ENCODE measurements around the gene NUP93. TPM values are rescaled to one million over a fixed set of nuclear protein-coding genes. Genes with fewer than 3 reads are reported as not detected.

Gene NUP93
- total RNA-seq, 1 donor from 2014 or later, result 50.0 TPM

DNA sequence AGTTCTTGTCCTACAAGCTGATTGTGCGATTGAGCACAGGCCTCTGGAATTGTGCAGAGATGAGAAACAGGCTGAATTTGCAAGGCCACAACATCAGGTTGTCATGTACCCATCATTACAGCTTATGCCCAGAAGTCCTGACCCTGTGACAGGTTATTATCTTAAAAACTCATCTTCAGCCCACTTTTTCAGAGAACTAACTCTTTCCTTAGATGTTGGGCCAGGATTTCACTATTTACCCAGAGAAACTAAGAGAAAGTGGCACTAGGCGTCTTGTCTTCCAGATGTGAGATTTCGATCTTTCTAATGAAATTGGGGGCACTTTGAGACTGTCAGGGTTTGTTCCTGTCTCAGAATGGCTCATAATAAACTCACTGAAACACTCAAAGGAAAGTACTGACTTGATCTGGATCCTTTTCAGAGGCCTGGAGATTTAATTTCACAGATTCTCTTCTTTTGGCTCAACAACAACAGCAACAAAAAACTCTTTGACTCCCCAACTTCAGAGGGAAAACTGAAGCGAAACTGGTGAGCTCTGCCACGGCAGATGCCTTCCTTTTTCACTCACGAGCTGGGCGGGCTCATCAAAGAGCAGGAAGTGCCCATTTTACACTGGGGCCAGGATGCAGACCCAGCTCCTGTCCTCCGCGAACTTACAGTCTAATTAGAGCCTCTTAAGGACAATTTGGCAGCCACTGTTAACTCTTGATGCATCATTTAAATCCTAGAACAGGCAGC lies 117.4 kb downstream of the NUP93 start:
- Mint-ChIP-seq H3K27ac (ENCODE audit: unreplicated experiment) (peak overlapping the region; percentile 95), H3K4me1 (ENCODE audit: low read depth) (peaks cover 55% of the 10 kb centered on the region), H3K9me3 (ENCODE audit: low read depth) (no peaks in the 10 kb centered on the region), H3K4me3 (ENCODE audit: unreplicated experiment) (no peak overlapping the region), H3K36me3 (ENCODE audit: low read depth) (peaks cover 12% of the 10 kb centered on the region), H3K27me3 (ENCODE audit: low read depth) (no peaks in the 10 kb centered on the region)
- TF ChIP-seq, protein P1, sequence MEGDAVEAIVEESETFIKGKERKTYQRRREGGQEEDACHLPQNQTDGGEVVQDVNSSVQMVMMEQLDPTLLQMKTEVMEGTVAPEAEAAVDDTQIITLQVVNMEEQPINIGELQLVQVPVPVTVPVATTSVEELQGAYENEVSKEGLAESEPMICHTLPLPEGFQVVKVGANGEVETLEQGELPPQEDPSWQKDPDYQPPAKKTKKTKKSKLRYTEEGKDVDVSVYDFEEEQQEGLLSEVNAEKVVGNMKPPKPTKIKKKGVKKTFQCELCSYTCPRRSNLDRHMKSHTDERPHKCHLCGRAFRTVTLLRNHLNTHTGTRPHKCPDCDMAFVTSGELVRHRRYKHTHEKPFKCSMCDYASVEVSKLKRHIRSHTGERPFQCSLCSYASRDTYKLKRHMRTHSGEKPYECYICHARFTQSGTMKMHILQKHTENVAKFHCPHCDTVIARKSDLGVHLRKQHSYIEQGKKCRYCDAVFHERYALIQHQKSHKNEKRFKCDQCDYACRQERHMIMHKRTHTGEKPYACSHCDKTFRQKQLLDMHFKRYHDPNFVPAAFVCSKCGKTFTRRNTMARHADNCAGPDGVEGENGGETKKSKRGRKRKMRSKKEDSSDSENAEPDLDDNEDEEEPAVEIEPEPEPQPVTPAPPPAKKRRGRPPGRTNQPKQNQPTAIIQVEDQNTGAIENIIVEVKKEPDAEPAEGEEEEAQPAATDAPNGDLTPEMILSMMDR (IDR thresholded peaks at IDR 0.05), result no peak
- DNase-seq (ENCODE audit: low spot score), result no peak

DNA sequence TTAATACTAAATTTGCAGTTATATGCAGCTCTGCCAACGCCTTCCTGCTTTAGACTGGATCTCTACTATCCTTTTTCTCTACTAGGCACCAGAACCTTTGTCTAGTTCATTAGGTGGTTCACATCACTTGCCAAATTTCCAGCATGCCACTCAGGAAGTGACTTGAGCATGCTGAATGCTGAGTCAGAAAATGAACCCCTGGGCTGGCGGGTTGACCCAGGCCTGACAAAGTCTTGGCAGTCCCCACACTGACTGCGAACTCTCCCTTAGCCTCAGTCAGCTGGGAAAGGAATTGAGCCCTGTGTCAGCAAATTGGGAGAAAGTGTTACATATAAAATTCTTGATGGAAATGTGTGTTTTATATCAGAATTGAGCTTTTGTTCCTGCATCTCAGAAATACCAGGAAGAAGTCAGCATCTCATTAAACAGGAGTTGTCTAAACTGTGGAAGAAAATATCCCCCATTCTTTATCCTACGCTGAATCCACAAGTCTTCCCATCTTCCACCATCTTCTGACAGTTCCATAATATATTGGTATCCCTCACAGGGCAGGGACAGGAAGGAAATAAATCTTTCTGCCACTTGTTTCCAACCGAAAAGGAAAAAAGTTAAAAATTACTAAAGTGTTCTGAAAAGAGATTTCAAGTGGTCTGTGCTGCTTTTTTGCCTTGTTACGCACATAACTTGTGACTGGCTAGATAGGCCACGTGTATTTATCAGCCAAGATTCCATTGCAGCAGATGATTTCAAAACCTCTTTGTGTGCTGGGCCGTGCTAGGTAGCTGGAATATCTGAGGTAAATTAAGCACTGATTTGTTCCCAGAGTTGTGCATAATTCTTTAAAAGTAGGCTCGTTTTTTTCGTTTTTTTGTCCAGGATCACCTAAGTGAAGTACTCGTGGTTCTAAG lies 118.4 kb downstream of the NUP93 start:
- Mint-ChIP-seq H3K27ac (ENCODE audit: unreplicated experiment) (peak overlapping the region; percentile 95), H3K9me3 (ENCODE audit: low read depth) (no peaks in the 10 kb centered on the region), H3K4me1 (ENCODE audit: low read depth) (peaks cover 55% of the 10 kb centered on the region), H3K27me3 (ENCODE audit: low read depth) (no peaks in the 10 kb centered on the region), H3K4me3 (ENCODE audit: unreplicated experiment) (peak overlapping the region; percentile 2), H3K36me3 (ENCODE audit: low read depth) (peaks cover 6% of the 10 kb centered on the region)
- DNase-seq (ENCODE audit: low spot score), result no peak
- TF ChIP-seq, protein P1 (IDR thresholded peaks at IDR 0.05), result no peak

DNA sequence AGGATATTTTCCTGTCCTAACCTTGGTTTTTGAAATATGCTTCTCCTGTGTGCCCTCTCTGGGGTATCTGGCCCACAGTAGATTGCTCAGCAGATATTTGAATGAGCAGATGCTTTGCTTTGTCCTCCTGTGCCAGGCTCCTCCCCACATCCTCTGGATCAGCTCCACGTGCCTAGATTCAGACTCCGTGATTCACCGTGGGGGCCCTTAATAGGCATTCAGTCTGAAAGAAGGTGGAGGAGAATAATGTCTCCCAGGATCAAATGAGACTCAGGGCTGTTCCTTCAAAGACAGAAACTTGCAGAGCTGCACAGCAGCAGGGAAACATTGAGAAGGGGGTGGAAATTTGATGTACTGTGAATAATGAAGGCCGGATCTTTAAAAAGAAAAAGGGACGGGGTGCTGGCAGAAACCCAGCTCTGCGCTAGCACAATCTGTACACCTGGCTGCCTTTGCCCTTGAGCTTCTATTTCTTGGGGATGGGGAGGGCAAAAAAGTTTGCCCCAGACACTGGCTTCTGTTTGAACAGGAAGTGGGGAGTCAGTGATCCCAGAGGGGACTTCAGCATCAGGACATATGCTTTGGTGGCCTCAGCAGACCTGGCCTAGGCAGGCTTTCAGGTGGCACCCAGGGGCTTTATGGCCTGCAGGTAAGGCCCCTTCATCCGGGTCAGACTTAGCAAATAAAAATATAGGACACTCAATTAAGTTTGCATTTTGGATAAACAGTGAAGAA lies 119.2 kb downstream of the NUP93 start:
- H3K4me1 Mint-ChIP-seq (ENCODE audit: low read depth), result peaks cover 55% of the 10 kb centered on the region
- no peak for DNase-seq (ENCODE audit: low spot score)
- H3K27me3 Mint-ChIP-seq (ENCODE audit: low read depth), result no peaks in the 10 kb centered on the region
- H3K27ac Mint-ChIP-seq (ENCODE audit: unreplicated experiment), result peak overlapping the region; percentile 95
- H3K9me3 Mint-ChIP-seq (ENCODE audit: low read depth), result no peaks in the 10 kb centered on the region
- TF ChIP-seq, protein P1 (IDR thresholded peaks at IDR 0.05), result no peak
- no peak overlapping the region for H3K4me3 Mint-ChIP-seq (ENCODE audit: unreplicated experiment)
- H3K36me3 Mint-ChIP-seq (ENCODE audit: low read depth), result no peaks in the 10 kb centered on the region

DNA sequence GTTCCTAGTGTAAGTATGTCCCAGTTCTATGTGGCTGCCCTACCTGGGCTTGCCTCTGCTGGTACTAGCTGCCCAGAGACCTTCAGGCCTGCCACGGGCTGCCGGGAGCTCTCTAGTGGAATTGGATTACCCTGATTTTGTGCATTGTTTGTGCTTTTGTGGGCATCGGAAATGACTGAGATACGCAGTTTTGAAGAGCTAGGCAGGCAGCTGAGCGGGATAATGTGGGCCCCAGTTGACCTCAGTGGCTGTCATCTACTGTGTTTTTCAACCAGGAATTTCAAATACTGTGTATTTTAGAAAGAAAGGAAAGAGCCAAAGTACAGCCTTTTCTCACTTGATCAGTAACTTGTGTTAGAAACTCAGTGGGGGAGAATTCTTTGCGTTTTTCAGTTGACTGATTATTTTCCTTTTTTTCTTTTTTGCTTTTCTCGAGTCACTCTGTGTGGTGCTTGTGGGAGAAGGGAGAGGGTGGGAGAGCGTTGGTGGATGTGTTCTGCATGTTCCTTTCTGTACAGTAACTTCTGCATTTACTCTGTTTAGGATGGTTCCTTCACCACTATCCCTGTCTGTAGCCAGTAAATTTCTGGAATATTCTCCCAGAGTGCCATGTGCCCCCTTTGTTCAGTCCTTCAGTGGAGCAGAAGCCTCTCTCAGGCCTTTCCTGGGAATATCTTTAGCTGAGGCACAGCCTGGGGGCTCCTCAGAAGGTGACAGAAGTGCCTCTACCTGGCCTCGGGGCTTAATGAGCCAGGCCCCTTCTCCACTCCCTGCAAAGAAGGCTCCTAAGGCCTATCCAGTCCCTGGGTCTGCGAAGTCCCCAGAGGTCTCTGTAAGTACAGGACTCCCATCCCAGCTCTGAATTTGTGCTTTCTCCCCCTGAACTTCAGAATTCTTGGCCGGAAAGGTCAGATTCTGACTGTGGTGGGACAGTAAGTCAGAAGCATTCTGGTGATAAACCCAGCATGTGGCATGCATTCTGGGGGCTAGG lies 120.1 kb downstream of the NUP93 start:
- peaks cover 55% of the 10 kb centered on the region for H3K4me1 Mint-ChIP-seq (ENCODE audit: low read depth)
- H3K4me3 Mint-ChIP-seq (ENCODE audit: unreplicated experiment), result no peak overlapping the region
- H3K27me3 Mint-ChIP-seq (ENCODE audit: low read depth), result no peaks in the 10 kb centered on the region
- H3K9me3 Mint-ChIP-seq (ENCODE audit: low read depth), result no peaks in the 10 kb centered on the region
- TF ChIP-seq, protein P1 (IDR thresholded peaks at IDR 0.05), result no peak
- H3K27ac Mint-ChIP-seq (ENCODE audit: unreplicated experiment), result peak overlapping the region; percentile 95
- no peaks in the 10 kb centered on the region for H3K36me3 Mint-ChIP-seq (ENCODE audit: low read depth)
- no peak for DNase-seq (ENCODE audit: low spot score)
